WTC11 (cell line): Measurements from ENCODE around the gene TMEM120B. TPM values are rescaled to one million over a fixed set of nuclear protein-coding genes. Genes with fewer than 3 reads are reported as not detected.

Source experiments
- ATAC-seq: fragments of 200-7000 bp; cut with Tn5 transposase; 2 replicates; pipeline ENCODE4 v1.10.0; 2021; ENCODE audit warnings: mild to moderate bottlenecking, moderate library complexity
- CTCF ChIA-PET: fragments of 300-600 bp; sonication (Branson Sonifier 250); formaldehyde crosslinking; loops from one replicate; lab custom pipeline; 2021; ENCODE audit warnings: antibody characterized with exemption; lab: Charles Lee
- POLR2A ChIA-PET: fragments of 350-600 bp; sonication (Branson Sonifier 250); formaldehyde crosslinking; loops from one replicate; lab custom pipeline; 2021; ENCODE audit warnings: antibody characterized with exemption; lab: Charles Lee
- DNase-seq: peaks from one replicate; pipeline ENCODE4 v3.0.0; 2021; ENCODE audit warnings: low spot score
- H3K27ac Mint-ChIP-seq: 2 replicates; pipeline ENCODE4 v1.8.0; 2021; ENCODE audit warnings: mixed read lengths
- H3K27me3 Mint-ChIP-seq: 2 replicates; pipeline ENCODE4 v1.8.0; 2021; ENCODE audit warnings: low read depth, mild to moderate bottlenecking, moderate library complexity, mixed read lengths
- H3K36me3 Mint-ChIP-seq: 2 replicates; pipeline ENCODE4 v1.8.0; 2021; ENCODE audit warnings: mixed read lengths
- H3K4me1 Mint-ChIP-seq: 2 replicates; pipeline ENCODE4 v1.8.0; 2022; ENCODE audit warnings: mixed read lengths
- H3K4me3 Mint-ChIP-seq: 2 replicates; pipeline ENCODE4 v1.8.0; 2021; ENCODE audit warnings: mild to moderate bottlenecking, moderate library complexity, mixed read lengths
- H3K9me3 Mint-ChIP-seq: 2 replicates; pipeline ENCODE4 v1.8.0; 2021; ENCODE audit warnings: mixed read lengths
- ELF4 ChIP-seq: sonication (generic); formaldehyde crosslinking; IDR thresholded peaks from 2 replicates; pipeline ENCODE4 v1.8.1; 2022; ENCODE audit warnings: low read depth, mild to moderate bottlenecking, moderate library complexity, missing genetic modification reagents
- GRHL2 ChIP-seq: fragments of 250-450 bp; sonication (Bioruptor Pico); IDR thresholded peaks from 2 replicates; pipeline ENCODE4 v1.8.0; 2022; ENCODE audit warnings: mild to moderate bottlenecking, moderate library complexity; ENCODE audit not compliant: insufficient replicate concordance, severe bottlenecking
- HMGA2 ChIP-seq: fragments of 250-450 bp; sonication (Bioruptor Pico); IDR thresholded peaks from 2 replicates; pipeline ENCODE4 v1.4.0; 2021; ENCODE audit warnings: mild to moderate bottlenecking, moderate library complexity
- MXD4 ChIP-seq: fragments of 250-450 bp; sonication (Bioruptor Pico); IDR thresholded peaks from 2 replicates; pipeline ENCODE4 v1.8.0; 2021; ENCODE audit warnings: mild to moderate bottlenecking, moderate library complexity, borderline replicate concordance
- NFE2L1 ChIP-seq: sonication (generic); formaldehyde crosslinking; IDR thresholded peaks from 2 replicates; pipeline ENCODE4 v1.8.1; 2023; ENCODE audit warnings: missing genetic modification reagents
- NR3C1 ChIP-seq: sonication (generic); formaldehyde crosslinking; conservative IDR thresholded peaks from 2 replicates; pipeline ENCODE4 v1.8.1; 2023; ENCODE audit warnings: low read depth, mild to moderate bottlenecking, missing genetic modification reagents
- PRDM15 ChIP-seq: sonication (generic); formaldehyde crosslinking; IDR thresholded peaks from 2 replicates; pipeline ENCODE4 v1.8.0; 2022; ENCODE audit warnings: missing genetic modification reagents
- PREB ChIP-seq: sonication (generic); formaldehyde crosslinking; IDR thresholded peaks from 2 replicates; pipeline ENCODE4 v1.8.1; 2022; ENCODE audit warnings: mild to moderate bottlenecking, missing genetic modification reagents, moderate library complexity, borderline replicate concordance
- SMAD4 ChIP-seq: sonication (generic); formaldehyde crosslinking; IDR thresholded peaks from 2 replicates; pipeline ENCODE4 v1.8.0; 2022; ENCODE audit warnings: mild to moderate bottlenecking, missing genetic modification reagents
- SP1 ChIP-seq: sonication (generic); formaldehyde crosslinking; conservative IDR thresholded peaks from 2 replicates; pipeline ENCODE4 v1.8.1; 2022; ENCODE audit warnings: missing genetic modification reagents
- TEAD4 ChIP-seq: sonication (generic); formaldehyde crosslinking; IDR thresholded peaks from 2 replicates; pipeline ENCODE4 v1.8.0; 2022; ENCODE audit warnings: mild to moderate bottlenecking, missing genetic modification reagents
- USF2 ChIP-seq: sonication (generic); formaldehyde crosslinking; IDR thresholded peaks from 2 replicates; pipeline ENCODE4 v1.8.1; 2023; ENCODE audit warnings: mild to moderate bottlenecking, missing genetic modification reagents, moderate library complexity
- ZNF138 ChIP-seq: sonication (generic); formaldehyde crosslinking; conservative IDR thresholded peaks from 2 replicates; pipeline ENCODE4 v1.8.1; 2022; ENCODE audit warnings: mild to moderate bottlenecking, moderate library complexity, missing genetic modification reagents
- ZNF219 ChIP-seq: sonication (generic); formaldehyde crosslinking; IDR thresholded peaks from 2 replicates; pipeline ENCODE4 v1.8.0; 2023; ENCODE audit warnings: missing genetic modification reagents, mild to moderate bottlenecking, borderline replicate concordance
- ZNF317 ChIP-seq: sonication (generic); formaldehyde crosslinking; IDR thresholded peaks from 2 replicates; pipeline ENCODE4 v1.8.1; 2023; ENCODE audit warnings: low read depth, mild to moderate bottlenecking, moderate library complexity, missing genetic modification reagents, borderline replicate concordance
- ZNF416 ChIP-seq: fragments of 250-450 bp; sonication (Bioruptor Pico); IDR thresholded peaks from 2 replicates; pipeline ENCODE4 v1.9.0; 2021; ENCODE audit warnings: mild to moderate bottlenecking, inconsistent platforms
- ZNF425 ChIP-seq: fragments of 250-450 bp; sonication (Bioruptor Pico); conservative IDR thresholded peaks from 2 replicates; pipeline ENCODE4 v1.9.0; 2021; ENCODE audit warnings: mild to moderate bottlenecking
- ZSCAN18 ChIP-seq: fragments of 250-450 bp; sonication (Bioruptor Pico); IDR thresholded peaks from 2 replicates; pipeline ENCODE4 v2.1.2; 2022; ENCODE audit warnings: mild to moderate bottlenecking, moderate library complexity
- total RNA-seq: library from RNA; stranded (reverse); gene quantifications from 3 replicates; pipeline ENCODE4 v1.2.3, GENCODE V29; 2021
- TF ChIP-seq, protein P1 (sequence below): sonication (generic); formaldehyde crosslinking; IDR thresholded peaks from 2 replicates; pipeline ENCODE4 v1.8.0; 2022; ENCODE audit warnings: mild to moderate bottlenecking, missing genetic modification reagents
- TF ChIP-seq, protein P2 (sequence below): fragments of 250-450 bp; sonication (Bioruptor Pico); IDR thresholded peaks from 2 replicates; pipeline ENCODE4 v1.9.0; 2021; ENCODE audit warnings: moderate library complexity, mild to moderate bottlenecking, inconsistent platforms, borderline replicate concordance

TMEM120B gene
- total RNA-seq, 1 experiment from 2014 or later, result 36.9 TPM

- H3K9me3 Mint-ChIP-seq, result no peaks in the 10 kb centered on the region
- DNase-seq (no peak), ATAC-seq (no peak)
- H3K27ac Mint-ChIP-seq, result no peak overlapping the region
- H3K4me1 Mint-ChIP-seq, result no peaks in the 10 kb centered on the region
- POLR2A ChIA-PET, result no interaction called here
- H3K4me3 Mint-ChIP-seq, result no peak overlapping the region
- CTCF ChIA-PET, result interaction anchor here (1.4 kb wide), 1 partner anchor 26 kb away, joined by 5 read pairs; no protein-coding TSS in a partner anchor
- H3K36me3 Mint-ChIP-seq, result peaks cover 23% of the 10 kb centered on the region
- H3K27me3 Mint-ChIP-seq, result no peaks in the 10 kb centered on the region
- no peak for TF ChIP-seq SMAD4 (CRISPR knock-in tag)
- no peak for TF ChIP-seq GRHL2
- TF ChIP-seq HMGA2, result no peak
- TF ChIP-seq ZNF138 (CRISPR knock-in tag), result no peak
- no peak for TF ChIP-seq TEAD4 (CRISPR knock-in tag)
- TF ChIP-seq MXD4 (CRISPR knock-in tag), result no peak
- no peak for TF ChIP-seq ZNF425 (CRISPR knock-in tag)
- TF ChIP-seq ZNF317 (CRISPR knock-in tag), result no peak
- TF ChIP-seq ZNF219, result no peak
Measured at GRCh38 chr12:121820056-121820455, 107.5 kb downstream of the TMEM120B start.

GRCh38 chr12:121822393-121823100, 110.0 kb downstream of the TMEM120B start:
- CTCF ChIA-PET, result interaction anchor here (2.2 kb wide), 2 partner anchors 10 to 28 kb away, joined by 10 to 11 read pairs; partner anchors contain the start of gene RHOF
- peaks cover 19% of the 10 kb centered on the region for H3K36me3 Mint-ChIP-seq
- H3K4me3 Mint-ChIP-seq, result no peak overlapping the region
- H3K27ac Mint-ChIP-seq, result no peak overlapping the region
- H3K27me3 Mint-ChIP-seq, result no peaks in the 10 kb centered on the region
- no peaks in the 10 kb centered on the region for H3K4me1 Mint-ChIP-seq
- H3K9me3 Mint-ChIP-seq, result no peaks in the 10 kb centered on the region
- TF ChIP-seq, protein P1, sequence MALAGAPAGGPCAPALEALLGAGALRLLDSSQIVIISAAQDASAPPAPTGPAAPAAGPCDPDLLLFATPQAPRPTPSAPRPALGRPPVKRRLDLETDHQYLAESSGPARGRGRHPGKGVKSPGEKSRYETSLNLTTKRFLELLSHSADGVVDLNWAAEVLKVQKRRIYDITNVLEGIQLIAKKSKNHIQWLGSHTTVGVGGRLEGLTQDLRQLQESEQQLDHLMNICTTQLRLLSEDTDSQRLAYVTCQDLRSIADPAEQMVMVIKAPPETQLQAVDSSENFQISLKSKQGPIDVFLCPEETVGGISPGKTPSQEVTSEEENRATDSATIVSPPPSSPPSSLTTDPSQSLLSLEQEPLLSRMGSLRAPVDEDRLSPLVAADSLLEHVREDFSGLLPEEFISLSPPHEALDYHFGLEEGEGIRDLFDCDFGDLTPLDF (CRISPR knock-in tag), result no peak
- TF ChIP-seq ZSCAN18 (CRISPR knock-in tag) (no peak), MXD4 (CRISPR knock-in tag) (no peak), SP1 (no peak), NR3C1 (CRISPR knock-in tag) (no peak), SMAD4 (CRISPR knock-in tag) (no peak), PREB (CRISPR knock-in tag) (no peak), ELF4 (no peak), PRDM15 (CRISPR knock-in tag) (no peak), ZNF416 (CRISPR knock-in tag) (no peak), NFE2L1 (no peak), USF2 (no peak)
- TF ChIP-seq, protein P2, sequence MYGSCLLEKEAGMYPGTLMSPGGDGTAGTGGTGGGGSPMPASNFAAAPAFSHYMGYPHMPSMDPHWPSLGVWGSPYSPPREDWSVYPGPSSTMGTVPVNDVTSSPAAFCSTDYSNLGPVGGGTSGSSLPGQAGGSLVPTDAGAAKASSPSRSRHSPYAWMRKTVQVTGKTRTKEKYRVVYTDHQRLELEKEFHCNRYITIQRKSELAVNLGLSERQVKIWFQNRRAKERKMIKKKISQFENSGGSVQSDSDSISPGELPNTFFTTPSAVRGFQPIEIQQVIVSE, result no peak
- ATAC-seq, result no peak
- POLR2A ChIA-PET, result no interaction called here
- DNase-seq, result no peak
